ENCODE data around the gene STK16. TPM values are rescaled to one million over a fixed set of nuclear protein-coding genes. Genes with fewer than 3 reads are reported as not detected.
A peak's percentile ranks its signal among the peaks of the same experiment; 100 is the strongest.

Gene STK16
- total and polyA plus RNA-seq, 2 of the 13 experiments (the other 11 are each of a cell fraction or from before 2014, with no cell fraction given): 28.0 to 50.9 TPM

DNA sequence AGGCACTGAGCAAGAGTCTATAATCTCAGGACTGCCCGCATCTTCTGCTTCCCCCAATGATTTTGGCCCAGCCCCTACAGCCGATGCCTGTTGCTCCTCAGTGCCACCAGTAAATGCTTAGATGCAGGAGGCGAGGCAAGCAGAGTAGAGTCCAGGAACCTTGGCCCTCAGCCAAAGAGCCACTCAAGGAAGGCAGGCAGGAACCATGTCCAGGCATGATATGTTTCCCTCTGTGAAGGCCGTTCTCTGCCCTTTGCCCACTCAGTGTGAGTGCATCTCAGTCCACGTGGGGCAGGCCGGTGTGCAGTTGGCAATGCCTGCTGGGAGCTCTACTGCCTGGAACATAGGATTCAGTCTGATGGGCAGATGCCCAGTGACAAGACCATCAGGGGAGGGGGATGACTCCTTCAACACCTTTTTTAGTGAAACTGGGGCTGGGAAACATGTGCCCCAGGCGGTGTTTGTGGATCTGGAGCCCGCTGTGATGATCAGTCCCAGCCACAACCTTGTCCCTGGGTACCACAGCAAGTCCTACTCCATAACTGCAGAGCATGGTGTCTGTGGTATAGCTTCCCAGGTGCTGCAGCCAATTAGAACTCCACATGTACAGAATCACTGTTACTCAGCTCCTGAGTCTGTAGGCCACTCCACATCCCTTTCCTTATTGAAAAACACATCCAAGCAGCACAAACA lies 24.2 kb downstream of the STK16 start:
- Histone ChIP-seq H3K4me1 (ENCODE audit: insufficient read depth, low read length) (peaks cover 37% of the 10 kb centered on the region), H3K79me2 (ENCODE audit: insufficient read depth, low read length) (no peaks in the 10 kb centered on the region), H4K20me1 (ENCODE audit: insufficient read depth, low read length) (no peaks in the 10 kb centered on the region), H3K27ac (ENCODE audit: extremely low read length, insufficient read depth, low read length) (peak overlapping the region; percentile 3), H3K9me3 (ENCODE audit: low read length) (no peaks in the 10 kb centered on the region), H3K9ac (ENCODE audit: insufficient read depth, low read depth, low read length) (no peak overlapping the region), H3K27me3 (ENCODE audit: control insufficient read depth in 1 of 2, insufficient read depth in 2 of 2, low read length in 2 of 2) (peaks cover 2 to 24% of the 10 kb centered on the region in 2 experiments; a peak in 3 of 5 replicates), H3K36me3 (replicated peaks in 1 of 2; ENCODE audit: control insufficient read depth in 1 of 2, insufficient read depth in 2 of 2, low read length in 2 of 2) (no peaks in the 10 kb centered on the region), H2AFZ (ENCODE audit: low read length) (no peak overlapping the region), H3K4me3 (replicated peaks in 1 of 3; ENCODE audit: insufficient read depth in 1 of 3, low read depth in 2 of 3, low read length in 3 of 3) (0 out of 6 replicates have a peak overlapping the region, but pooled peaks of 1 of the 3 experiments have one; percentile 29), H3K4me2 (ENCODE audit: low read depth, low read length) (peak overlapping the region; percentile 52)
- DNase-seq (ENCODE audit: low spot score) (peak; percentile 54), ATAC-seq (peak; percentile 76), FAIRE-seq (peak; percentile 57)
- no TSS peak for BruUV-seq (replicated peaks)
- ChIA-PET CTCF (ENCODE audit: low intra/inter-chr PET ratio, low total read pairs) (no interaction called here), POLR2A (interaction anchor here (0.9 to 2.1 kb wide), 12 partner anchors 8 to 118 kb away, joined by 3 to 22 read pairs (median 4); partner anchors contain the start of genes ANKZF1, ATG9A, DNAJB2 and DNPEP)
- intact Hi-C loops (cut with micrococcal nuclease; ENCODE audit: unreplicated experiment) (no loop called here), in situ Hi-C loops (cut with HindIII; ENCODE audit: extremely low pct_ligation_motif_present, low pct_unique_long_range_greater_than_20kb) (no loop called here)
- WGBS (ENCODE audit: low lambda C conversion rate): 10% methylated on average over 6 of the region's 8 CpGs
- TF ChIP-seq CSRNP1 (CRISPR knock-in tag; IDR thresholded peaks at IDR 0.05): no peak
- no peak for TF ChIP-seq ZNF513 (CRISPR knock-in tag; conservative IDR thresholded peaks at IDR 0.05)
- no peak for TF ChIP-seq GABPA (IDR thresholded peaks at IDR 0.05; ENCODE audit: low read depth, low read length)
- TF ChIP-seq GABPA (CRISPR knock-in tag; IDR thresholded peaks at IDR 0.05; ENCODE audit: low read depth): 0 out of 2 replicates have a peak, but pooled peaks have one; percentile 8
- no peak for TF ChIP-seq ZNF3 (CRISPR knock-in tag; IDR thresholded peaks at IDR 0.05)
- 0 out of 2 replicates have a peak, but pooled peaks have one; percentile 26 for TF ChIP-seq ZNF574 (CRISPR knock-in tag; IDR thresholded peaks at IDR 0.05)
- TF ChIP-seq, protein P1, sequence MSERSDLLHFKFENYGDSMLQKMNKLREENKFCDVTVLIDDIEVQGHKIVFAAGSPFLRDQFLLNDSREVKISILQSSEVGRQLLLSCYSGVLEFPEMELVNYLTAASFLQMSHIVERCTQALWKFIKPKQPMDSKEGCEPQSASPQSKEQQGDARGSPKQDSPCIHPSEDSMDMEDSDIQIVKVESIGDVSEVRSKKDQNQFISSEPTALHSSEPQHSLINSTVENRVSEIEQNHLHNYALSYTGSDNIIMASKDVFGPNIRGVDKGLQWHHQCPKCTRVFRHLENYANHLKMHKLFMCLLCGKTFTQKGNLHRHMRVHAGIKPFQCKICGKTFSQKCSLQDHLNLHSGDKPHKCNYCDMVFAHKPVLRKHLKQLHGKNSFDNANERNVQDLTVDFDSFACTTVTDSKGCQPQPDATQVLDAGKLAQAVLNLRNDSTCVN (CRISPR knock-in tag; IDR thresholded peaks at IDR 0.05; ENCODE audit: borderline replicate concordance): 0 out of 2 replicates have a peak, but pooled peaks have one; percentile 15
- TF ChIP-seq ZMYM2 (CRISPR knock-in tag; IDR thresholded peaks at IDR 0.05): peak; percentile 47; the same call in 1 of the 2 replicates
- peak; percentile 85; the same call in 1 of the 2 replicates for TF ChIP-seq THRA (CRISPR knock-in tag; IDR thresholded peaks at IDR 0.05; ENCODE audit: borderline replicate concordance)
- TF ChIP-seq CCDC6 (CRISPR knock-in tag; IDR thresholded peaks at IDR 0.05): no peak
- peak; percentile 68 for TF ChIP-seq SALL1 (CRISPR knock-in tag; IDR thresholded peaks at IDR 0.05)
- no peak for TF ChIP-seq ZKSCAN1 (IDR thresholded peaks at IDR 0.05; ENCODE audit: low read length)
- TF ChIP-seq ZFP82 (CRISPR knock-in tag; IDR thresholded peaks at IDR 0.05; ENCODE audit: borderline replicate concordance): no peak
- no peak for TF ChIP-seq ATF7 (IDR thresholded peaks at IDR 0.05)
- TF ChIP-seq ATF7 (CRISPR knock-in tag; IDR thresholded peaks at IDR 0.05): 0 out of 2 replicates have a peak, but pooled peaks have one; percentile 12
